ENCODE results near the gene DOCK10. TPM values are rescaled to one million over a fixed set of nuclear protein-coding genes. Genes with fewer than 3 reads are reported as not detected.

DOCK10 gene
- total and polyA plus RNA-seq, 9 of the 15 experiments (the other 6 are each of a cell fraction or from before 2014, with no cell fraction given), result 0.01 to 0.87 (median 0.18) TPM

- Histone ChIP-seq H3K27ac (ENCODE audit: extremely low read depth, low read depth, low read length) (no peak overlapping the region), H3K4me2 (ENCODE audit: insufficient read depth, low read length) (no peak overlapping the region), H3K9me1 (ENCODE audit: control insufficient read depth, insufficient read depth, low read length) (no peaks in the 10 kb centered on the region), H2AFZ (ENCODE audit: low read depth, low read length) (no peak overlapping the region), H3K27me3 (ENCODE audit: control insufficient read depth in 2 of 2, insufficient read depth in 2 of 2, low read length in 2 of 2) (no peaks in the 10 kb centered on the region), H3K9ac (ENCODE audit: insufficient read depth in 1 of 2, low read depth in 2 of 2, low read length in 2 of 2) (no peak overlapping the region), H4K20me1 (replicated peaks; ENCODE audit: control insufficient read depth, insufficient read depth, low read length) (no peaks in the 10 kb centered on the region), H3K4me1 (replicated peaks in 1 of 2; ENCODE audit: control insufficient read depth in 2 of 2, insufficient read depth in 2 of 2, low read length in 2 of 2) (no peaks in the 10 kb centered on the region), H3K9me3 (replicated peaks; ENCODE audit: control insufficient read depth, insufficient read depth, low read depth, low read length) (no peaks in the 10 kb centered on the region), H3K36me3 (ENCODE audit: control insufficient read depth, insufficient read depth, low read length) (no peaks in the 10 kb centered on the region), H3K4me3 (no peak overlapping the region), H3K79me2 (ENCODE audit: control insufficient read depth, insufficient read depth, low read length) (no peaks in the 10 kb centered on the region)
- intact Hi-C loops (cut with micrococcal nuclease), result no loop called here
- FAIRE-seq (no peak), ATAC-seq (no peak), DNase-seq (ENCODE audit: extremely low read depth in 1 of 4, low spot score in 3 of 4) (no peak)
- WGBS (ENCODE audit: insufficient coverage, low coverage, missing lambda C conversion rate), result 9% methylated on average over 4 of the region's 4 CpGs
- in situ Hi-C loops (cut with MboI), result no loop called here
- ChIA-PET POLR2A (no interaction called here), CTCF (ENCODE audit: low intra/inter-chr PET ratio) (no interaction called here)
- BruUV-seq (replicated peaks), result no TSS peak
- TF ChIP-seq ZNF561 (CRISPR knock-in tag; conservative IDR thresholded peaks at IDR 0.05), result no peak
- TF ChIP-seq, protein P1, sequence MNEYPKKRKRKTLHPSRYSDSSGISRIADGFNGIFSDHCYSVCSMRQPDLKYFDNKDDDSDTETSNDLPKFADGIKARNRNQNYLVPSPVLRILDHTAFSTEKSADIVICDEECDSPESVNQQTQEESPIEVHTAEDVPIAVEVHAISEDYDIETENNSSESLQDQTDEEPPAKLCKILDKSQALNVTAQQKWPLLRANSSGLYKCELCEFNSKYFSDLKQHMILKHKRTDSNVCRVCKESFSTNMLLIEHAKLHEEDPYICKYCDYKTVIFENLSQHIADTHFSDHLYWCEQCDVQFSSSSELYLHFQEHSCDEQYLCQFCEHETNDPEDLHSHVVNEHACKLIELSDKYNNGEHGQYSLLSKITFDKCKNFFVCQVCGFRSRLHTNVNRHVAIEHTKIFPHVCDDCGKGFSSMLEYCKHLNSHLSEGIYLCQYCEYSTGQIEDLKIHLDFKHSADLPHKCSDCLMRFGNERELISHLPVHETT (CRISPR knock-in tag; conservative IDR thresholded peaks at IDR 0.05 in 1 of 2, IDR thresholded peaks at IDR 0.05 in 1 of 2), result no peak
- no peak for TF ChIP-seq ZNF609 (CRISPR knock-in tag; IDR thresholded peaks at IDR 0.05; ENCODE audit: borderline replicate concordance)
- TF ChIP-seq NFIC (IDR thresholded peaks at IDR 0.05), result no peak
- TF ChIP-seq RBM17 (IDR thresholded peaks at IDR 0.05; ENCODE audit: borderline replicate concordance, low read depth, low read length), result no peak
- TF ChIP-seq HEY1 (CRISPR knock-in tag; IDR thresholded peaks at IDR 0.05; ENCODE audit: borderline replicate concordance), result no peak
- no peak for TF ChIP-seq BCOR (IDR thresholded peaks at IDR 0.05)
- no peak for TF ChIP-seq MLX (CRISPR knock-in tag; conservative IDR thresholded peaks at IDR 0.05)
- TF ChIP-seq, protein P2, sequence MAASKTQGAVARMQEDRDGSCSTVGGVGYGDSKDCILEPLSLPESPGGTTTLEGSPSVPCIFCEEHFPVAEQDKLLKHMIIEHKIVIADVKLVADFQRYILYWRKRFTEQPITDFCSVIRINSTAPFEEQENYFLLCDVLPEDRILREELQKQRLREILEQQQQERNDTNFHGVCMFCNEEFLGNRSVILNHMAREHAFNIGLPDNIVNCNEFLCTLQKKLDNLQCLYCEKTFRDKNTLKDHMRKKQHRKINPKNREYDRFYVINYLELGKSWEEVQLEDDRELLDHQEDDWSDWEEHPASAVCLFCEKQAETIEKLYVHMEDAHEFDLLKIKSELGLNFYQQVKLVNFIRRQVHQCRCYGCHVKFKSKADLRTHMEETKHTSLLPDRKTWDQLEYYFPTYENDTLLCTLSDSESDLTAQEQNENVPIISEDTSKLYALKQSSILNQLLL (CRISPR knock-in tag; IDR thresholded peaks at IDR 0.05; ENCODE audit: borderline replicate concordance), result no peak
- no peak for TF ChIP-seq NFIX (CRISPR knock-in tag; IDR thresholded peaks at IDR 0.05; ENCODE audit: low read depth)
- TF ChIP-seq BHLHE40 (IDR thresholded peaks at IDR 0.05; ENCODE audit: low read length), result no peak
These were observed 66.5 kb downstream of the DOCK10 start for GRCh38 chr2:224975761-224976160.

Data from K562 (cell line).